GM12891 (cell line): ENCODE data around the gene PET100.
A peak's percentile ranks its signal among the peaks of the same experiment; 100 is the strongest.

Experiments
- DNase-seq: peaks from one replicate; pipeline ENCODE4 v3.0.0; 2011; ENCODE audit warnings: low spot score; ENCODE audit not compliant: insufficient read length
- FAIRE-seq: peaks from 2 replicates; lab custom pipeline; 2011; peaks lifted over from hg19 to GRCh38; lab: Jason Lieb, UNC
- PAX5 ChIP-seq: IDR thresholded peaks from 2 replicates; pipeline ENCODE4 v1.6.1; 2011; ENCODE audit warnings: low read length, moderate library complexity, mild to moderate bottlenecking; ENCODE audit not compliant: insufficient read depth, severe bottlenecking
- POLR2A ChIP-seq: IDR thresholded peaks from 2 replicates; pipeline ENCODE4 v1.6.1; 2011; ENCODE audit warnings: low read depth, low read length, control low read depth
- POLR2AphosphoS5 ChIP-seq: IDR thresholded peaks from 2 replicates; pipeline ENCODE4 v1.6.1; 2011; ENCODE audit warnings: low read depth, low read length, control low read depth
- POU2F2 ChIP-seq: IDR thresholded peaks from 2 replicates; pipeline ENCODE4 v1.6.1; 2011; ENCODE audit warnings: low read depth, mild to moderate bottlenecking, control low read depth, low read length, moderate library complexity
- SPI1 ChIP-seq: IDR thresholded peaks from 2 replicates; pipeline ENCODE4 v1.6.1; 2011; ENCODE audit warnings: low read depth, low read length, control low read depth
- TAF1 ChIP-seq: IDR thresholded peaks from 2 replicates; pipeline ENCODE4 v1.6.1; 2011; ENCODE audit warnings: low read depth, low read length, control low read depth

Gene PET100

DNA sequence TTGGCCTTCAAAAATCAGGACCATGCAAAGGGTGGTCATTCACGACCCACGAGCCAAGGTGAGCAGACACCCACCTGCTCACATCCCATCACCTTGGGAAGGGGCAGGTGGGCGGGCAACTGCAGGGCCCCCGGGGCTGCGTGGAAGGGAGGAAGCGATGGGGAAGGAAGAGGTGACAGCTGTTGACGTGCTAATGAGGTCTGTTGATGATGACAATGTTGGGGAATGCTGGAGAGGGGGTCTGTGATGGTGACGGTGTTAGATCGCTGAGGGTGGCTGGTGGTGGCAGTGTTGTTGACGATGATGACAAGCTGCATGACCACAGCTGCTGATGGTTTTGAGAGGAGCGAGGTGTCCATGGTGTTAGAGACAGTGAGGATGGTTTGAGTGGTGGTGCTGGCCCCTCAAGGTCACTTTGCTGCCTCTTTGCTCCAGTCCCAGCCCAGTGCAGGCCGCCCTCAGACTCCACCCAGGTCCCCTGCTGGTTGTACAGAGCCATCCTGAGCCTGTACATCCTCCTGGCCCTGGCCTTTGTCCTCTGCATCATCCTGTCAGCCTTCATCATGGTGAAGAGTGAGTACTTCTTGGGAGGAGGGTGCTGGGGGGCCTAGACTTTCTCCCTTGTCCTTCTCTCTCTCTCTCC lies 48.2 kb downstream of the PET100 start:
- DNase-seq = no peak

DNA sequence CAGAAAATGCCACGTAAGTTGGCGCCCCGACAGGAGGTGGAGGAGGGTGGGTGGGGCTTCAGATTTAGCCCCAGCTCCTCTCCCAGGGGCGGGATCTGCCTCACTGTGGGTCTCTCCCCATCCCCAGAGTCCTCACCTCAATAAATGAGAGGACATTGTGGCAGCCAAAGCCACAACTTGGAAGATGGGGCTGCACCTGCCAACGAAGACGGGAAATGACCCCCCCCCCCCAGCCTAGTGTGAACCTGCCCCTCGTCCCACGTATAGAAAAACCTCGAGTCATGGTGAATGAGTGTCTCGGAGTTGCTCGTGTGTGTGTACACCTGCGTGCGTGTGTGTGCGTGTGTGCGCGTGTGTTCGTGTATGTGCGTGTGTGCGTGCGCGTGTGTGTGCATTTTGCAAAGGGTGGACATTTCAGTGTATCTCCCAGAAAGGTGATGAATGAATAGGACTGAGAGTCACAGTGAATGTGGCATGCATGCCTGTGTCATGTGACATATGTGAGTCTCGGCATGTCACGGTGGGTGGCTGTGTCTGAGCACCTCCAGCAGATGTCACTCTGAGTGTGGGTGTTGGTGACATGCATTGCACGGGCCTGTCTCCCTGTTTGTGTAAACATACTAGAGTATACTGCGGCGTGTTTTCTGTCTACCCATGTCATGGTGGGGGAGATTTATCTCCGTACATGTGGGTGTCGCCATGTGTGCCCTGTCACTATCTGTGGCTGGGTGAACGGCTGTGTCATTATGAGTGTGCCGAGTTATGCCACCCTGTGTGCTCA lies 49.6 kb downstream of the PET100 start:
- DNase-seq (no peak), FAIRE-seq (peak; percentile 98)
- no peak for TF ChIP-seq TAF1
- no peak for TF ChIP-seq POLR2A
- TF ChIP-seq PAX5 = peak; percentile 78
- no peak for TF ChIP-seq SPI1
- no peak for TF ChIP-seq POLR2AphosphoS5
- peak; percentile 81 for TF ChIP-seq POU2F2

More for the DNA sequence above, 48.2 kb downstream of the PET100 start:
- peak; percentile 43 for FAIRE-seq
- TF ChIP-seq POU2F2 (no peak), POLR2A (no peak), SPI1 (no peak), POLR2AphosphoS5 (no peak)

DNA sequence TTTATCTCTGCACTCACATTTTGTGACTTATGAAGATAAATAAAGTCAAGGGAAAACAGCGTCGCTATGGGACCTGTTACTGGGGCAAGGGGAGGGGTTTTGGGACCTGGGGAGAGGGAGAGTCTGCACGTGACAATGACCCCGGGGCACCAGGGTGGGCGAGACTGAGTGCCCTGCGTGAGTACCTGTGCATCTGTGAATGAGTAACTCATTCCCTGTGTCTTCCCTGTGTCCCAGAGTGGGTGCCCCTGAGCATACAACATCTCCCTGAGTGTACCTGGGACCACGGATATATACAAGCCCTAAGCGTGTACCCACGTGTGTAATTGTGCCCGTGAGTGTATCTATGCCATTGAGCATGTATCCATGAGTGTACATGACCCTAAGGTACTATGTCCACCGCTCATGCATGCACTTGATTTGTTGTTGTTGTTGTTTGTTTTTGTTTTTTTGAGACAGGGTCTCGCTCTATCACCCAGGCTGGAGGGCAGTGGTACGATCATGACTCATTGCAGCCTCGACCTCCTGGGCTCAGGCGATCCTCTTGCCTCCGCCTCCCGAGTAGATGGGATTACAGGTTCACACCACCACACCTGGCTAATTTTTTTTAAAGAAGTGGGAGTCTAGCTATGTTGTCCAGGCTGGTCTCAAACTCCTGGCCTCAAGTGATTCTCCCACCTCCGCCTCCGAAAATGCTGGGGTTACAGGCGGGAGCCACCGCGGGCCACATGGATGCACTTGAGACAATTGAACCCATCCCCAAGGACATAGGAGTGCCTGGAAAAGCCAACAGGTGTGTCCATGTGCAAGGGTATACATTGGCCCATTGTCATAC lies 50.4 kb downstream of the PET100 start:
- no peak for DNase-seq
- TF ChIP-seq PAX5 (no peak), POU2F2 (no peak), TAF1 (no peak), POLR2A (no peak), POLR2AphosphoS5 (no peak), SPI1 (no peak)
- no peak for FAIRE-seq

DNA sequence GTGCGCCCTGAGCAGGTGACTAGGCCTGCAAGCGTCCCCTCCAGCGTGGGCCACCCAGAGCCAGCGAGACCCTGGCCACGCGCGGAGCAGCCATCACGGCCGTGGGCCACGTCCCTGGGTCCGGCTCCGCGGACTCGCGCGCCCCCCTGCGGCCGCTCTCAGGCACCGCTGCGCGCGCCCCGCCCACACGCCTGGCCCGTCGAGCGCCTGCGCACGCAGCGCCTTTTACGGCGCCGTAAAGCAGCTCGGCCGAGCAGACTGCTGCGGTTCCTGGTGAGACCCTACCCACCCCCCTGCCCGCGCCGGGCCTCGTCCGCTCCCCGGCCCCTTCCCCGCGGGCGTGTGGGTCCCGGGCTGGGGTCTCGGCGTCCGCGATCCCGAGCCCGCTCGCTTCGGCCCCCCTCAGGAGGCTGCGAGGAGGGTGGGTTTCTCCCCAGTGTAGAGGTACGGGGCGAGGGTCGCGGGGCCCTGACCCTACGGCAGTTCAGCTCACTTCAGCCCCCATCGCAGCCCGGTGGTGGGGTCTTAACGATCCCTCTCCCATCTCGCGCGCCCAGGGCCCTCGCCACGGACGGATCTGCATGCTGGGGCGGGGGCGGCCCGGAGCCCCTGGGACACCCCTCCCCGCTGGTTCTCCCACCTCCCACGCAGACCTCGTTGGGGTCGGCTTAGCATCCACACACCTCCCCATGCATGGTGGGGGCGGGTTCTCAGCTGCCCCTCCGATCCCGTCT lies 51.2 kb downstream of the PET100 start, which contains the start of gene TRAPPC5:
TRAPPC5 (plus strand) TSS at position 228 of the 734 bp plus-strand sequence. CDS start 1,421 bp downstream, outside the sequence.
- peak; percentile 98 for FAIRE-seq
- DNase-seq = peak; percentile 80
- TF ChIP-seq POLR2A (peak; percentile 21; the same call in 1 of the 2 replicates), PAX5 (no peak)
